22Rv1 (cell line): ENCODE measurements around the gene LGI4.

Source experiments
- CTCF ChIP-seq: fragments of 450-650 bp; IDR thresholded peaks from 2 replicates; pipeline ENCODE4 v1.5.1; 2017; ENCODE audit warnings: mild to moderate bottlenecking
- ZFX ChIP-seq: fragments of 450-650 bp; IDR thresholded peaks from 2 replicates; pipeline ENCODE4 v1.6.1; 2017; ENCODE audit warnings: antibody characterized with exemption, borderline replicate concordance

GRCh38 chr19:35136977-35137702, 2.3 kb upstream of the LGI4 start:
- TF ChIP-seq CTCF: no peak
- TF ChIP-seq ZFX: no peak
